Heart left ventricle (tissue), 13 donors: ENCODE measurements around the gene TNFRSF9.

Experiments used
- POLR2A ChIP-seq, 2 donors: fragments of 450-650 bp; IDR thresholded peaks; one replicate each; pipeline ENCODE4 v1.6.1; 2017; ENCODE audit warnings: antibody characterized with exemption in 2 of 2, mild to moderate bottlenecking in 2 of 2, moderate library complexity in 2 of 2
- TF ChIP-seq, protein P1 (sequence below), 12 donors: fragments of 200-600 bp; sonication (generic) in 4 of 12; IDR thresholded peaks; one replicate each; pipeline versions ENCODE4 v1.5.0 to v1.8.0; 2018 to 2022; ENCODE audit warnings: antibody characterized with exemption in 12 of 12, mild to moderate bottlenecking in 5 of 12
- donor health status: ischemic (EF 13 %, LVEDD 7.1; RV severe dilation, severe dysfunction).
- donor health status: DM: no; HTN: yes; CAD: no.
- donor health status: DM: no; HTN: no; CAD: no.
- donor health status: ischemic (EF 25% LVEDD 6.9; RV normal size, moderate dysfunction).
- donor health status: ischemic (EF 25% LVEDD 5.7; RV mildly dilated, moderate dysfunction).
- donor health status: ischemic (EF 35%, LVEDD 5.7; RV mildly dilated, moderate dysfunction).
- donor health status: nonischemic (EF 11% LVEDD 7.7; RV severe dilation, severe dysfunction).
- donor health status: DM: yes; HTN: yes; CAD: no.
- donor health status: PGD.
- donor health status: ischemic (EF 29% LVEDD 5.4; RV normal size, mild dysfunction).
- donor health status: nonischemic (EF 23%, LVEDD 6.1; RV moderate dilation, normal function).

DNA sequence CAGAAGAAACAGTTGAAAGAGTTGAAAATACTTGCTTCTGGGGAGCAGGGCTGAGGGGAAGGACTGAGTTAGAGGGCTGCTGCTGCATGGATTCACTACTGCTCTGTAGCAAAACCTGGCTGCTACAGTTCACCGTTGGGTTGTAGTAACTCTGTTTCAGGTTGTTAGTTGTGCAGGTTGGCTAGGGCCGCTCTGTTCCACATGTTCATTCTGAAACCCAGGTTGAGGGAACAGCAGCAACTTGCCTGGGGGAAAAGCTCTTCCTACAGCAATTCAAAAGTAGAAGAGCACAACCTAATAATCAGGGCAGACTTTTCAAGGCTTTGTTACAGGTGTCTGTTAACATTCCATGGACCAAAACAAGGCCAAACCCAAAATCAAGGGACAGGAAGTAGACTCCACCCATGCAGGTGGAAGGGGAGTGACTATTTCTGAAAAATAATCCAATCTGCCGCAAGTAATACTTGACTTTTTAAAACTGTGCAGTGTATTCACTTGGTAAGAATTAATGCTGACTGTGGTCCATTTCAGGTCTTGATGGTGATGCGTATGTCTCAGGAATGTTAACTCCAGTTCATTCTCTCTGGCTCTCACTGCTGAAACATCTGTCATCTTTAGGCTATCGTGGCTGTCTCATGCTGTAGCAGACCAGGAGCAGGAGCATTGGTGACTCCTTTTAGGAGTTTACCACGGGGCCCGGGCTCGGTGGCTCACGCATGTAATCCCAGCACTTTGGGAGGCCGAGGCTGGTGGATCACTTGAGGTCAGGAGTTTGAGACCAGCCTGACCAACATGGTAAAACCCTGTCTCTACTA, 15.8 kb upstream of the TNFRSF9 start:
- TF ChIP-seq, protein P1, sequence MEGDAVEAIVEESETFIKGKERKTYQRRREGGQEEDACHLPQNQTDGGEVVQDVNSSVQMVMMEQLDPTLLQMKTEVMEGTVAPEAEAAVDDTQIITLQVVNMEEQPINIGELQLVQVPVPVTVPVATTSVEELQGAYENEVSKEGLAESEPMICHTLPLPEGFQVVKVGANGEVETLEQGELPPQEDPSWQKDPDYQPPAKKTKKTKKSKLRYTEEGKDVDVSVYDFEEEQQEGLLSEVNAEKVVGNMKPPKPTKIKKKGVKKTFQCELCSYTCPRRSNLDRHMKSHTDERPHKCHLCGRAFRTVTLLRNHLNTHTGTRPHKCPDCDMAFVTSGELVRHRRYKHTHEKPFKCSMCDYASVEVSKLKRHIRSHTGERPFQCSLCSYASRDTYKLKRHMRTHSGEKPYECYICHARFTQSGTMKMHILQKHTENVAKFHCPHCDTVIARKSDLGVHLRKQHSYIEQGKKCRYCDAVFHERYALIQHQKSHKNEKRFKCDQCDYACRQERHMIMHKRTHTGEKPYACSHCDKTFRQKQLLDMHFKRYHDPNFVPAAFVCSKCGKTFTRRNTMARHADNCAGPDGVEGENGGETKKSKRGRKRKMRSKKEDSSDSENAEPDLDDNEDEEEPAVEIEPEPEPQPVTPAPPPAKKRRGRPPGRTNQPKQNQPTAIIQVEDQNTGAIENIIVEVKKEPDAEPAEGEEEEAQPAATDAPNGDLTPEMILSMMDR (IDR thresholded peaks at IDR 0.05) = no peak
- no peak for TF ChIP-seq POLR2A (IDR thresholded peaks at IDR 0.05)
